ENCODE measurements around the gene FARP1.

DNA sequence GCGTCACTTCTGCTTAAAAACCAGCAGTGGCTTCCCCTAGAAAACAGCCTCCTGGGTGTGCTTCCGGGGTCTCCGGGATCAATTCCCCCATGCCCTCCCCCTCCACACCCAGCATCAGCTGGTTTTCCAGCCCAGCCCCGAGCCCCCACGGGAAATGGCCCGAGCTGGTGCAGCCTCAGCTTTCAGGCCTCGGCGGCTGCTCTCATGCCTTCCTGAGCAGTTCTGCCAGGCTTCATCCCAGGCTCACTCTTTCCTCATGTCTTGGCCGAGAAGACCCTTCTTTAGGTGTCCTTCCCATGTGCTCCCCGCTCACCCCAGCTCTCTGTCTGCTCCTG, 137.2 kb downstream of the FARP1 start:
- no peak for TF ChIP-seq POLR2A (IDR thresholded peaks at IDR 0.05; ENCODE audit: low read depth)
- TF ChIP-seq, protein P1, sequence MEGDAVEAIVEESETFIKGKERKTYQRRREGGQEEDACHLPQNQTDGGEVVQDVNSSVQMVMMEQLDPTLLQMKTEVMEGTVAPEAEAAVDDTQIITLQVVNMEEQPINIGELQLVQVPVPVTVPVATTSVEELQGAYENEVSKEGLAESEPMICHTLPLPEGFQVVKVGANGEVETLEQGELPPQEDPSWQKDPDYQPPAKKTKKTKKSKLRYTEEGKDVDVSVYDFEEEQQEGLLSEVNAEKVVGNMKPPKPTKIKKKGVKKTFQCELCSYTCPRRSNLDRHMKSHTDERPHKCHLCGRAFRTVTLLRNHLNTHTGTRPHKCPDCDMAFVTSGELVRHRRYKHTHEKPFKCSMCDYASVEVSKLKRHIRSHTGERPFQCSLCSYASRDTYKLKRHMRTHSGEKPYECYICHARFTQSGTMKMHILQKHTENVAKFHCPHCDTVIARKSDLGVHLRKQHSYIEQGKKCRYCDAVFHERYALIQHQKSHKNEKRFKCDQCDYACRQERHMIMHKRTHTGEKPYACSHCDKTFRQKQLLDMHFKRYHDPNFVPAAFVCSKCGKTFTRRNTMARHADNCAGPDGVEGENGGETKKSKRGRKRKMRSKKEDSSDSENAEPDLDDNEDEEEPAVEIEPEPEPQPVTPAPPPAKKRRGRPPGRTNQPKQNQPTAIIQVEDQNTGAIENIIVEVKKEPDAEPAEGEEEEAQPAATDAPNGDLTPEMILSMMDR (IDR thresholded peaks at IDR 0.05): no peak
- TF ChIP-seq EP300 (IDR thresholded peaks at IDR 0.05): no peak
- no peak for TF ChIP-seq POLR2AphosphoS5 (IDR thresholded peaks at IDR 0.05)

Data from esophagus muscularis mucosa (tissue), 4 donors.